Measurements from ENCODE around the gene C5orf63.
A peak's percentile ranks its signal among the peaks of the same experiment; 100 is the strongest.

C5orf63 gene

GRCh38 chr5:127038550-127038949, 34.8 kb downstream of the C5orf63 start:
- no peak overlapping the region for H3K4me2 ChIP-seq (ENCODE audit: low read depth, low read length)
- no peaks in the 10 kb centered on the region for H3F3A ChIP-seq (ENCODE audit: insufficient read depth, low read length)
- no peaks in the 10 kb centered on the region for H3K9me3 ChIP-seq (replicated peaks; ENCODE audit: insufficient read depth, low read length)
- no peak overlapping the region for H2AFZ ChIP-seq (ENCODE audit: low read length)
- no peak overlapping the region for H3K27ac ChIP-seq (ENCODE audit: low read length)
- H3K79me2 ChIP-seq (ENCODE audit: low read length), result no peaks in the 10 kb centered on the region
- H4K20me1 ChIP-seq (ENCODE audit: insufficient read depth, low read length), result no peaks in the 10 kb centered on the region
- peaks cover 6% of the 10 kb centered on the region; the same call in 1 of the 2 replicates for H3K4me1 ChIP-seq (ENCODE audit: low read length)
- no peak overlapping the region for H3K4me3 ChIP-seq (ENCODE audit: low read length)
- TF ChIP-seq, protein P1, sequence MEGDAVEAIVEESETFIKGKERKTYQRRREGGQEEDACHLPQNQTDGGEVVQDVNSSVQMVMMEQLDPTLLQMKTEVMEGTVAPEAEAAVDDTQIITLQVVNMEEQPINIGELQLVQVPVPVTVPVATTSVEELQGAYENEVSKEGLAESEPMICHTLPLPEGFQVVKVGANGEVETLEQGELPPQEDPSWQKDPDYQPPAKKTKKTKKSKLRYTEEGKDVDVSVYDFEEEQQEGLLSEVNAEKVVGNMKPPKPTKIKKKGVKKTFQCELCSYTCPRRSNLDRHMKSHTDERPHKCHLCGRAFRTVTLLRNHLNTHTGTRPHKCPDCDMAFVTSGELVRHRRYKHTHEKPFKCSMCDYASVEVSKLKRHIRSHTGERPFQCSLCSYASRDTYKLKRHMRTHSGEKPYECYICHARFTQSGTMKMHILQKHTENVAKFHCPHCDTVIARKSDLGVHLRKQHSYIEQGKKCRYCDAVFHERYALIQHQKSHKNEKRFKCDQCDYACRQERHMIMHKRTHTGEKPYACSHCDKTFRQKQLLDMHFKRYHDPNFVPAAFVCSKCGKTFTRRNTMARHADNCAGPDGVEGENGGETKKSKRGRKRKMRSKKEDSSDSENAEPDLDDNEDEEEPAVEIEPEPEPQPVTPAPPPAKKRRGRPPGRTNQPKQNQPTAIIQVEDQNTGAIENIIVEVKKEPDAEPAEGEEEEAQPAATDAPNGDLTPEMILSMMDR (IDR thresholded peaks at IDR 0.05; ENCODE audit: low read length), result no peak
- TF ChIP-seq EZH2 (optimal IDR thresholded peaks at IDR 0.05; ENCODE audit: low read depth, low read length), result no peak
- no peak for TF ChIP-seq EZH2phosphoT487 (IDR thresholded peaks at IDR 0.05; ENCODE audit: low read length)
- no peak for DNase-seq
- no peaks in the 10 kb centered on the region for H3K27me3 ChIP-seq (replicated peaks; ENCODE audit: insufficient read depth, low read length)
- H3K9ac ChIP-seq (ENCODE audit: low read length), result no peak overlapping the region
- H3K9me2 ChIP-seq (replicated peaks; ENCODE audit: insufficient read depth, low read length), result no peaks in the 10 kb centered on the region
- H3K36me3 ChIP-seq (replicated peaks; ENCODE audit: insufficient read depth, low read length), result no peaks in the 10 kb centered on the region

DNA sequence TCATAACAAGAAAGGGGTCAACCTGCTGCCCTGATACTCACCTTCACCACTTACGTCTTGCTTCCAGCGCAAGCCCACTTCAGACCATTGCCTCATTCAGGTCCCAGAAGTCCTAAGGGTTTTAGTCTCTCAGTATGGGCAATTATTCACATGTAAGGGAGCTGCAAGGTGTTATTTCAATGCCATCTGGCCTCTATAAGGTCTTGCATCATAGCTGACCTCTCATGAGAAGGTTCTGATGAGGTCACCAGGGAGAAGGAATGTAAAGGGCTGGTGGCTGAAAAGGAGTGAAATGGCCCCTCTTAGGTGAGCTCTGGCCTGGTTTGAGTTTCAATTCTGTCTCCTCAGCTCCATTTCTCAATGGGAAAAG, 41.5 kb downstream of the C5orf63 start:
- DNase-seq, result no peak
- Histone ChIP-seq H3K36me3 (replicated peaks; ENCODE audit: insufficient read depth, low read length) (no peaks in the 10 kb centered on the region), H3K4me1 (ENCODE audit: low read length) (peaks cover 14% of the 10 kb centered on the region), H3K27me3 (replicated peaks; ENCODE audit: insufficient read depth, low read length) (no peaks in the 10 kb centered on the region), H4K20me1 (ENCODE audit: insufficient read depth, low read length) (no peaks in the 10 kb centered on the region), H2AFZ (ENCODE audit: low read length) (no peak overlapping the region), H3F3A (ENCODE audit: insufficient read depth, low read length) (peaks cover 7% of the 10 kb centered on the region; the same call in 1 of the 2 replicates), H3K9me3 (replicated peaks; ENCODE audit: insufficient read depth, low read length) (no peaks in the 10 kb centered on the region), H3K4me2 (ENCODE audit: low read depth, low read length) (no peak overlapping the region), H3K4me3 (ENCODE audit: low read length) (no peak overlapping the region), H3K79me2 (ENCODE audit: low read length) (peaks cover 29% of the 10 kb centered on the region), H3K9me2 (replicated peaks; ENCODE audit: insufficient read depth, low read length) (no peaks in the 10 kb centered on the region), H3K9ac (ENCODE audit: low read length) (no peak overlapping the region), H3K27ac (ENCODE audit: low read length) (no peak overlapping the region)
- TF ChIP-seq, protein P1 (IDR thresholded peaks at IDR 0.05; ENCODE audit: low read length), result no peak
- no peak for TF ChIP-seq EZH2 (optimal IDR thresholded peaks at IDR 0.05; ENCODE audit: low read depth, low read length)
- no peak for TF ChIP-seq EZH2phosphoT487 (IDR thresholded peaks at IDR 0.05; ENCODE audit: low read length)

DNA sequence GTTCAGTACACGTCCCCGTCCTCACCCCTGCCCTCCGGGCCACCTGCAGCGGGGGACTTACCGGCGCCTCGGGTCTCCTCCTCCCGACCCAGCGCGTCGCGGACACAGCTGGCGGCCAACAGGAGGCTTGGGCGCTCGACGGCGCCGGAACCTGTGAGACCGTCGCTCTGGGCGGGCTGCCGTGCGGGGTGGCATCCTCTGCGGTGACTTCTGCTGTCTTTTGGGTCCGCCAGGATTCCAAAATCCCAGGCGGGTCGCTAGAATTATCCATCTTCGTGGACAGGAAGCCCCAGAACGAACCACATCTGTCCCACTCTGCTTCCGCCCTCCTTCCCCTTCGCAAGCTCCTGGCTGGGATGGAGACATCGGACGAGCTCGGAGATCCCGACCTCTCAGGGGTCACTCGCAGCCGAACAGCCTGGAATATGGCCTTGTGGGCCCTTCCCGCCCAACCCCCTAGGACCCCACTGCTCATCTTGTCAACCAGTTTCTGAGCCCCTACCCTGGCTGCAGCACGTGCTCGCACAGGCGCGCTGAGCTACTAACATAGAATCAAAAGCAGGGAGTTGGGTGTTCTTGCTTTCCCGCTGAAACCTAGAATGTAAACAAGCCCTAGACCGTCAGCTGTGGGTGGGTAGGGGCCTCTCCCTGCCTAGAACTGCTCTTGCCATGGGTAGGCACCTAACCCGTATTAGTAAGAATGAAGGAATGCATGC, 42.0 kb downstream of the C5orf63 start:
- TF ChIP-seq EZH2phosphoT487 (IDR thresholded peaks at IDR 0.05; ENCODE audit: low read length), result no peak
- no peak for TF ChIP-seq EZH2 (optimal IDR thresholded peaks at IDR 0.05; ENCODE audit: low read depth, low read length)
- TF ChIP-seq, protein P1 (IDR thresholded peaks at IDR 0.05; ENCODE audit: low read length), result no peak
- peak overlapping the region; percentile 87 for H3K4me2 ChIP-seq (ENCODE audit: low read depth, low read length)
- H4K20me1 ChIP-seq (ENCODE audit: insufficient read depth, low read length), result no peaks in the 10 kb centered on the region
- H3K27ac ChIP-seq (ENCODE audit: low read length), result peak overlapping the region; percentile 75; the same call in 1 of the 2 replicates
- H3K4me3 ChIP-seq (ENCODE audit: low read length), result peak overlapping the region; percentile 87
- no peaks in the 10 kb centered on the region for H3K9me3 ChIP-seq (replicated peaks; ENCODE audit: insufficient read depth, low read length)
- H3K9me2 ChIP-seq (replicated peaks; ENCODE audit: insufficient read depth, low read length), result no peaks in the 10 kb centered on the region
- peaks cover 35% of the 10 kb centered on the region for H3K79me2 ChIP-seq (ENCODE audit: low read length)
- H3K36me3 ChIP-seq (replicated peaks; ENCODE audit: insufficient read depth, low read length), result no peaks in the 10 kb centered on the region
- H3K9ac ChIP-seq (ENCODE audit: low read length), result peak overlapping the region; percentile 74
- H3K27me3 ChIP-seq (replicated peaks; ENCODE audit: insufficient read depth, low read length), result no peaks in the 10 kb centered on the region
- DNase-seq, result peak; percentile 60
- peaks cover 14% of the 10 kb centered on the region for H3K4me1 ChIP-seq (ENCODE audit: low read length)
- peaks cover 7% of the 10 kb centered on the region; the same call in 1 of the 2 replicates for H3F3A ChIP-seq (ENCODE audit: insufficient read depth, low read length)
- peak overlapping the region; percentile 91 for H2AFZ ChIP-seq (ENCODE audit: low read length)
